WTC11 (cell line): ENCODE measurements around the gene LCLAT1. TPM values are rescaled to one million over a fixed set of nuclear protein-coding genes. Genes with fewer than 3 reads are reported as not detected.

Experiments used
- ATAC-seq: fragments of 200-7000 bp; cut with Tn5 transposase; 2 replicates; pipeline ENCODE4 v1.10.0; 2021; ENCODE audit warnings: mild to moderate bottlenecking, moderate library complexity
- CTCF ChIA-PET: fragments of 300-600 bp; sonication (Branson Sonifier 250); formaldehyde crosslinking; loops from one replicate; lab custom pipeline; 2021; ENCODE audit warnings: antibody characterized with exemption; lab: Charles Lee
- POLR2A ChIA-PET: fragments of 350-600 bp; sonication (Branson Sonifier 250); formaldehyde crosslinking; loops from one replicate; lab custom pipeline; 2021; ENCODE audit warnings: antibody characterized with exemption; lab: Charles Lee
- DNase-seq: peaks from one replicate; pipeline ENCODE4 v3.0.0; 2021; ENCODE audit warnings: low spot score
- H3K27ac Mint-ChIP-seq: 2 replicates; pipeline ENCODE4 v1.8.0; 2021; ENCODE audit warnings: mixed read lengths
- H3K27me3 Mint-ChIP-seq: 2 replicates; pipeline ENCODE4 v1.8.0; 2021; ENCODE audit warnings: low read depth, mild to moderate bottlenecking, moderate library complexity, mixed read lengths
- H3K36me3 Mint-ChIP-seq: 2 replicates; pipeline ENCODE4 v1.8.0; 2021; ENCODE audit warnings: mixed read lengths
- H3K4me1 Mint-ChIP-seq: 2 replicates; pipeline ENCODE4 v1.8.0; 2022; ENCODE audit warnings: mixed read lengths
- H3K4me3 Mint-ChIP-seq: 2 replicates; pipeline ENCODE4 v1.8.0; 2021; ENCODE audit warnings: mild to moderate bottlenecking, moderate library complexity, mixed read lengths
- H3K9me3 Mint-ChIP-seq: 2 replicates; pipeline ENCODE4 v1.8.0; 2021; ENCODE audit warnings: mixed read lengths
- CREM ChIP-seq: sonication (generic); formaldehyde crosslinking; IDR thresholded peaks from 2 replicates; pipeline ENCODE4 v1.8.1; 2022; ENCODE audit warnings: mild to moderate bottlenecking, missing genetic modification reagents, moderate library complexity
- ELF4 ChIP-seq: sonication (generic); formaldehyde crosslinking; IDR thresholded peaks from 2 replicates; pipeline ENCODE4 v1.8.1; 2022; ENCODE audit warnings: low read depth, mild to moderate bottlenecking, moderate library complexity, missing genetic modification reagents
- FOXK1 ChIP-seq: sonication (generic); formaldehyde crosslinking; IDR thresholded peaks from 2 replicates; pipeline ENCODE4 v1.8.0; 2022; ENCODE audit warnings: mild to moderate bottlenecking, moderate library complexity, missing genetic modification reagents
- FOXP4 ChIP-seq: sonication (generic); formaldehyde crosslinking; IDR thresholded peaks from 2 replicates; pipeline ENCODE4 v1.8.0; 2022; ENCODE audit warnings: mild to moderate bottlenecking, missing genetic modification reagents
- GRHL2 ChIP-seq: fragments of 250-450 bp; sonication (Bioruptor Pico); IDR thresholded peaks from 2 replicates; pipeline ENCODE4 v1.8.0; 2022; ENCODE audit warnings: mild to moderate bottlenecking, moderate library complexity; ENCODE audit not compliant: insufficient replicate concordance, severe bottlenecking
- MAX ChIP-seq: sonication (generic); formaldehyde crosslinking; IDR thresholded peaks from 2 replicates; pipeline ENCODE4 v1.8.0; 2022; ENCODE audit warnings: mild to moderate bottlenecking, missing genetic modification reagents
- OVOL2 ChIP-seq: fragments of 250-450 bp; sonication (Bioruptor Pico); IDR thresholded peaks from 2 replicates; pipeline ENCODE4 v1.9.0; 2021; ENCODE audit warnings: mild to moderate bottlenecking, borderline replicate concordance
- SMAD3 ChIP-seq: sonication (generic); formaldehyde crosslinking; IDR thresholded peaks from 2 replicates; pipeline ENCODE4 v1.8.0; 2022; ENCODE audit warnings: missing genetic modification reagents, mild to moderate bottlenecking, borderline replicate concordance
- SMAD4 ChIP-seq: sonication (generic); formaldehyde crosslinking; IDR thresholded peaks from 2 replicates; pipeline ENCODE4 v1.8.0; 2022; ENCODE audit warnings: mild to moderate bottlenecking, missing genetic modification reagents
- ZNF121 ChIP-seq: sonication (generic); formaldehyde crosslinking; IDR thresholded peaks from 2 replicates; pipeline ENCODE4 v1.8.0; 2023; ENCODE audit warnings: missing genetic modification reagents
- total RNA-seq: library from RNA; stranded (reverse); gene quantifications from 3 replicates; pipeline ENCODE4 v1.2.3, GENCODE V29; 2021
- TF ChIP-seq, protein P1 (sequence below): fragments of 250-450 bp; sonication (Bioruptor Pico); IDR thresholded peaks from 2 replicates; pipeline ENCODE4 v1.9.0; 2021; ENCODE audit warnings: mild to moderate bottlenecking, borderline replicate concordance
- TF ChIP-seq, protein P2 (sequence below): sonication (generic); formaldehyde crosslinking; IDR thresholded peaks from 2 replicates; pipeline ENCODE4 v1.8.0; 2022; ENCODE audit warnings: missing genetic modification reagents

Gene LCLAT1
- total RNA-seq, 1 experiment from 2014 or later = 22.3 TPM

GRCh38 chr2:30645745-30646119, 198.7 kb downstream of the LCLAT1 start:
- Mint-ChIP-seq H3K27ac (no peak overlapping the region), H3K9me3 (no peaks in the 10 kb centered on the region), H3K27me3 (peaks cover 9% of the 10 kb centered on the region; the same call in 1 of the 2 replicates), H3K4me3 (no peak overlapping the region), H3K36me3 (peaks cover 4% of the 10 kb centered on the region), H3K4me1 (peaks cover 21% of the 10 kb centered on the region)
- DNase-seq = no peak
- POLR2A ChIA-PET = no interaction called here
- TF ChIP-seq GRHL2 (no peak), SMAD4 (no peak), MAX (no peak), OVOL2 (no peak), SMAD3 (CRISPR knock-in tag) (no peak), ELF4 (CRISPR knock-in tag) (no peak), CREM (no peak), FOXP4 (CRISPR knock-in tag) (no peak), ZNF121 (no peak)
- TF ChIP-seq, protein P1, sequence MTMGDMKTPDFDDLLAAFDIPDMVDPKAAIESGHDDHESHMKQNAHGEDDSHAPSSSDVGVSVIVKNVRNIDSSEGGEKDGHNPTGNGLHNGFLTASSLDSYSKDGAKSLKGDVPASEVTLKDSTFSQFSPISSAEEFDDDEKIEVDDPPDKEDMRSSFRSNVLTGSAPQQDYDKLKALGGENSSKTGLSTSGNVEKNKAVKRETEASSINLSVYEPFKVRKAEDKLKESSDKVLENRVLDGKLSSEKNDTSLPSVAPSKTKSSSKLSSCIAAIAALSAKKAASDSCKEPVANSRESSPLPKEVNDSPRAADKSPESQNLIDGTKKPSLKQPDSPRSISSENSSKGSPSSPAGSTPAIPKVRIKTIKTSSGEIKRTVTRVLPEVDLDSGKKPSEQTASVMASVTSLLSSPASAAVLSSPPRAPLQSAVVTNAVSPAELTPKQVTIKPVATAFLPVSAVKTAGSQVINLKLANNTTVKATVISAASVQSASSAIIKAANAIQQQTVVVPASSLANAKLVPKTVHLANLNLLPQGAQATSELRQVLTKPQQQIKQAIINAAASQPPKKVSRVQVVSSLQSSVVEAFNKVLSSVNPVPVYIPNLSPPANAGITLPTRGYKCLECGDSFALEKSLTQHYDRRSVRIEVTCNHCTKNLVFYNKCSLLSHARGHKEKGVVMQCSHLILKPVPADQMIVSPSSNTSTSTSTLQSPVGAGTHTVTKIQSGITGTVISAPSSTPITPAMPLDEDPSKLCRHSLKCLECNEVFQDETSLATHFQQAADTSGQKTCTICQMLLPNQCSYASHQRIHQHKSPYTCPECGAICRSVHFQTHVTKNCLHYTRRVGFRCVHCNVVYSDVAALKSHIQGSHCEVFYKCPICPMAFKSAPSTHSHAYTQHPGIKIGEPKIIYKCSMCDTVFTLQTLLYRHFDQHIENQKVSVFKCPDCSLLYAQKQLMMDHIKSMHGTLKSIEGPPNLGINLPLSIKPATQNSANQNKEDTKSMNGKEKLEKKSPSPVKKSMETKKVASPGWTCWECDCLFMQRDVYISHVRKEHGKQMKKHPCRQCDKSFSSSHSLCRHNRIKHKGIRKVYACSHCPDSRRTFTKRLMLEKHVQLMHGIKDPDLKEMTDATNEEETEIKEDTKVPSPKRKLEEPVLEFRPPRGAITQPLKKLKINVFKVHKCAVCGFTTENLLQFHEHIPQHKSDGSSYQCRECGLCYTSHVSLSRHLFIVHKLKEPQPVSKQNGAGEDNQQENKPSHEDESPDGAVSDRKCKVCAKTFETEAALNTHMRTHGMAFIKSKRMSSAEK (CRISPR knock-in tag) = no peak
- TF ChIP-seq, protein P2, sequence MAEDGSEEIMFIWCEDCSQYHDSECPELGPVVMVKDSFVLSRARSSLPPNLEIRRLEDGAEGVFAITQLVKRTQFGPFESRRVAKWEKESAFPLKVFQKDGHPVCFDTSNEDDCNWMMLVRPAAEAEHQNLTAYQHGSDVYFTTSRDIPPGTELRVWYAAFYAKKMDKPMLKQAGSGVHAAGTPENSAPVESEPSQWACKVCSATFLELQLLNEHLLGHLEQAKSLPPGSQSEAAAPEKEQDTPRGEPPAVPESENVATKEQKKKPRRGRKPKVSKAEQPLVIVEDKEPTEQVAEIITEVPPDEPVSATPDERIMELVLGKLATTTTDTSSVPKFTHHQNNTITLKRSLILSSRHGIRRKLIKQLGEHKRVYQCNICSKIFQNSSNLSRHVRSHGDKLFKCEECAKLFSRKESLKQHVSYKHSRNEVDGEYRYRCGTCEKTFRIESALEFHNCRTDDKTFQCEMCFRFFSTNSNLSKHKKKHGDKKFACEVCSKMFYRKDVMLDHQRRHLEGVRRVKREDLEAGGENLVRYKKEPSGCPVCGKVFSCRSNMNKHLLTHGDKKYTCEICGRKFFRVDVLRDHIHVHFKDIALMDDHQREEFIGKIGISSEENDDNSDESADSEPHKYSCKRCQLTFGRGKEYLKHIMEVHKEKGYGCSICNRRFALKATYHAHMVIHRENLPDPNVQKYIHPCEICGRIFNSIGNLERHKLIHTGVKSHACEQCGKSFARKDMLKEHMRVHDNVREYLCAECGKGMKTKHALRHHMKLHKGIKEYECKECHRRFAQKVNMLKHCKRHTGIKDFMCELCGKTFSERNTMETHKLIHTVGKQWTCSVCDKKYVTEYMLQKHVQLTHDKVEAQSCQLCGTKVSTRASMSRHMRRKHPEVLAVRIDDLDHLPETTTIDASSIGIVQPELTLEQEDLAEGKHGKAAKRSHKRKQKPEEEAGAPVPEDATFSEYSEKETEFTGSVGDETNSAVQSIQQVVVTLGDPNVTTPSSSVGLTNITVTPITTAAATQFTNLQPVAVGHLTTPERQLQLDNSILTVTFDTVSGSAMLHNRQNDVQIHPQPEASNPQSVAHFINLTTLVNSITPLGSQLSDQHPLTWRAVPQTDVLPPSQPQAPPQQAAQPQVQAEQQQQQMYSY (CRISPR knock-in tag) = no peak
- no peak for ATAC-seq
- CTCF ChIA-PET = interaction anchor here (1.0 kb wide), 1 partner anchor 30 kb away, joined by 3 read pairs; no protein-coding TSS in a partner anchor

- ATAC-seq (no peak), DNase-seq (no peak)
- Mint-ChIP-seq H3K27ac (no peak overlapping the region), H3K27me3 (peaks cover 17% of the 10 kb centered on the region), H3K9me3 (no peaks in the 10 kb centered on the region), H3K4me3 (no peak overlapping the region), H3K4me1 (peaks cover 27% of the 10 kb centered on the region), H3K36me3 (no peaks in the 10 kb centered on the region)
- TF ChIP-seq, protein P2 (CRISPR knock-in tag) = 0 out of 2 replicates have a peak, but pooled peaks have one; percentile 29
- TF ChIP-seq FOXK1 (CRISPR knock-in tag) = no peak
- ChIA-PET CTCF (interaction anchor here (1.3 kb wide), 1 partner anchor 483 kb away, joined by 3 read pairs; no protein-coding TSS in a partner anchor), POLR2A (no interaction called here)
These were observed 200.9 kb downstream of the LCLAT1 start for GRCh38 chr2:30647752-30648457.
